ENCODE results near the gene ATP1B3.
"Not testable (repeated sequence)": the region's sequence is repeated elsewhere in the genome, so short reads cannot be mapped to it uniquely, and the experiment has no call there.

ATP1B3 gene

GRCh38 chr3:141840737-141841544, 35.5 kb upstream of the ATP1B3 start:
- TF ChIP-seq CTCF (IDR thresholded peaks at IDR 0.05; ENCODE audit: low read depth, low read length) = no peak
- DNase-seq (ENCODE audit: extremely low read depth, low read depth) = no peak

GRCh38 chr3:141844108-141844507, 32.3 kb upstream of the ATP1B3 start:
- TF ChIP-seq CTCF (IDR thresholded peaks at IDR 0.05; ENCODE audit: low read depth, low read length) = no peak

GRCh38 chr3:141844812-141845211, 31.6 kb upstream of the ATP1B3 start:
- no peak for DNase-seq (ENCODE audit: extremely low read depth, low read depth)

More at GRCh38 chr3:141844108-141844507, 32.3 kb upstream of the ATP1B3 start:
- DNase-seq (ENCODE audit: extremely low read depth, low read depth) = no peak

GRCh38 chr3:141845407-141846049, 30.9 kb upstream of the ATP1B3 start:
- TF ChIP-seq CTCF (IDR thresholded peaks at IDR 0.05; ENCODE audit: low read depth, low read length) = no peak
- no peak for DNase-seq (ENCODE audit: extremely low read depth, low read depth)

More at GRCh38 chr3:141844812-141845211, 31.6 kb upstream of the ATP1B3 start:
- TF ChIP-seq CTCF (IDR thresholded peaks at IDR 0.05; ENCODE audit: low read depth, low read length) = no peak

GRCh38 chr3:141846050-141846433, 30.4 kb upstream of the ATP1B3 start:
- no peak for TF ChIP-seq CTCF (IDR thresholded peaks at IDR 0.05; ENCODE audit: low read depth, low read length)
- no peak for DNase-seq (ENCODE audit: extremely low read depth, low read depth)

GRCh38 chr3:141848159-141848748, 28.2 kb upstream of the ATP1B3 start:
- DNase-seq (ENCODE audit: extremely low read depth, low read depth) = not testable (repeated sequence)

- no peak for TF ChIP-seq CTCF (IDR thresholded peaks at IDR 0.05; ENCODE audit: low read depth, low read length)
- DNase-seq (ENCODE audit: extremely low read depth, low read depth) = no peak
Observed at GRCh38 chr3:141849056-141849815, 27.2 kb upstream of the ATP1B3 start.

Data from AG09319 (cell line).